Suppressor macrophage treated with lipopolysaccharide for 1 hour (primary cell): ENCODE measurements around the gene DBET.
"Not testable (repeated sequence)": the region's sequence is repeated elsewhere in the genome, so short reads cannot be mapped to it uniquely, and the experiment has no call there.

Source experiments
- DNase-seq, 3 donors: peaks; one replicate each; pipeline ENCODE4 v3.0.0-alpha.2; 2020 to 2022

The DBET gene

GRCh38 chr4:190049378-190050239, 14.7 kb upstream of the DBET start:
- not testable (repeated sequence) for DNase-seq

DNA sequence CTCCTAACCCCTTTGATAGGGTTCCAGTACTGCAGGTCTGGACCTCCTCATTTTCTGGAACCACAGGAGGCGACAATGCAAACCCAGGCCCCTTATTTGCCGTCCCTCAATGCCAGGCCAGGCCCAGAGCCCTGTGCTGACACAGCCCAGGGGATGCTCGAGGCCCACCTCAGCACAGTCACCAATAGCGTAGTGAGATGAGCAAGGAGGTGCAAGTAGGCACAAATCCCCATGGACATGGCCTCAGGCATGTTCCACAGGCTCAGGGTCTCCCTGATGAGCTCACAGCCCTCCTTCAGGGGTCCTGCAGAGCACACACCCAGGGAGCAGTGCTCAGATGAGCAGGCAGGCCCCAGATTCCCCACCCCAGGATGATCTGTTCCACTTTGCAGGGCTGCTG, 5.3 kb upstream of the DBET start:
- DNase-seq = not testable (repeated sequence)

- peak in 1 of 3 donors; percentile 8 for DNase-seq
Measured at GRCh38 chr4:190064805-190065204, 503 bp downstream of the DBET start.

DNA sequence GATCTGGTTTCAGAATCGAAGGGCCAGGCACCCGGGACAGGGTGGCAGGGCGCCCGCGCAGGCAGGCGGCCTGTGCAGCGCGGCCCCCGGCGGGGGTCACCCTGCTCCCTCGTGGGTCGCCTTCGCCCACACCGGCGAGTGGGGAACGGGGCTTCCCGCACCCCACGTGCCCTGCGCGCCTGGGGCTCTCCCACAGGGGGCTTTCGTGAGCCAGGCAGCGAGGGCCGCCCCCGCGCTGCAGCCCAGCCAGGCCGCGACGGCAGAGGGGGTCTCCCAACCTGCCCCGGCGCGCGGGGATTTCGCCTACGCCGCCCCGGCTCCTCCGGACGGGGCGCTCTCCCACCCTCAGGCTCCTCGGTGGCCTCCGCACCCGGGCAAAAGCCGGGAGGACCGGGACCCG, 4.0 kb downstream of the DBET start:
- DNase-seq = peak in 1 of 3 donors; percentile 10

- not testable (repeated sequence) for DNase-seq
Measured at GRCh38 chr4:190093052-190093451, 28.8 kb downstream of the DBET start.

GRCh38 chr4:190094031-190094430, 29.7 kb downstream of the DBET start:
- not testable (repeated sequence) for DNase-seq

GRCh38 chr4:190095335-190095734, 31.0 kb downstream of the DBET start:
- DNase-seq = not testable (repeated sequence)

- not testable (repeated sequence) for DNase-seq
Measured at GRCh38 chr4:190099605-190100004, 35.3 kb downstream of the DBET start.

DNA sequence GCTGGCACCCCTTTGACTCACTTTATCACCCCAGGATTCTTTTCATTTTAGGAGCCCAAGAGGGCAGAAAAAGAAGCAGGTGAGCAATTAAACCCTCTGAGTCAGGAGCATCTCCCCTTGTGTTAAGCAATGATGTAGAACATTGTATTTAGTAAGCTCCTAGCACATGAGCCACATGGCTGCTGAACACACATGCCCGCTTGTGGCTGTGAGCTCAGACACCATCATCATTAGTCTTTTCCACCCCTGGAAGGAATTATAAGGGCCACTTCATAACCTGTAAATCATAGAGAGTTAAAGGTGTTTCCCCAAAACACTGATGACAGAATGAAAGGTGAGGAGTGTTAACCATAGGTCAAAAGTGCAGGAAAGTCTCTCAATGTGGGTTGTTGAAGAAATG, 37.2 kb downstream of the DBET start:
- not testable (repeated sequence) for DNase-seq

GRCh38 chr4:190106191-190106590, 41.9 kb downstream of the DBET start:
- DNase-seq = not testable (repeated sequence)

GRCh38 chr4:190106611-190107480, 42.5 kb downstream of the DBET start:
- peak in 1 of 3 donors; percentile 17 for DNase-seq

GRCh38 chr4:190107766-190108485, 43.6 kb downstream of the DBET start:
- DNase-seq = peak in 1 of 3 donors; percentile 18

DNA sequence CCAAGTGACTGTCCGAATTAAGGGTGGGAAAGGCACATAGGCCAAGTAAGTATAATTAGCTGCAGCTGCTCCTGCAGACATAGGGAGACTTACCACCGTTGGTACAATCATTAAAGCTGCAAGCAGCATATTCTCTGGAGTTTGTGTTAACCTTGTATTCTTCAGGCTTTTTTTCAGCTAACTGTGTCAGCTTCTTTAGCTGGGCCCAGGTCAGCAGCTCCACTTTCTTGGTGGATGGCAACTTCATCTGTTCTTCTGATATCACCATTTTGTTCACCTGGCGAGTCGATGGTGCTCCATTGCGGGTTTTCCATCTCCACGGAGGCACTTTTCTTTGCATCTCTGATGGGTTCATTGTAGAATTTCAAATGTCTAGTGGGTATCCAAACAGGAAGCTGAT, 44.5 kb downstream of the DBET start:
- peak in 1 of 3 donors; percentile 16 for DNase-seq

- peak in 1 of 3 donors; percentile 16 for DNase-seq
Measured at GRCh38 chr4:190109390-190110011, 45.2 kb downstream of the DBET start.

- not testable (repeated sequence) for DNase-seq
Measured at GRCh38 chr4:190110033-190110432, 45.7 kb downstream of the DBET start.

DNA sequence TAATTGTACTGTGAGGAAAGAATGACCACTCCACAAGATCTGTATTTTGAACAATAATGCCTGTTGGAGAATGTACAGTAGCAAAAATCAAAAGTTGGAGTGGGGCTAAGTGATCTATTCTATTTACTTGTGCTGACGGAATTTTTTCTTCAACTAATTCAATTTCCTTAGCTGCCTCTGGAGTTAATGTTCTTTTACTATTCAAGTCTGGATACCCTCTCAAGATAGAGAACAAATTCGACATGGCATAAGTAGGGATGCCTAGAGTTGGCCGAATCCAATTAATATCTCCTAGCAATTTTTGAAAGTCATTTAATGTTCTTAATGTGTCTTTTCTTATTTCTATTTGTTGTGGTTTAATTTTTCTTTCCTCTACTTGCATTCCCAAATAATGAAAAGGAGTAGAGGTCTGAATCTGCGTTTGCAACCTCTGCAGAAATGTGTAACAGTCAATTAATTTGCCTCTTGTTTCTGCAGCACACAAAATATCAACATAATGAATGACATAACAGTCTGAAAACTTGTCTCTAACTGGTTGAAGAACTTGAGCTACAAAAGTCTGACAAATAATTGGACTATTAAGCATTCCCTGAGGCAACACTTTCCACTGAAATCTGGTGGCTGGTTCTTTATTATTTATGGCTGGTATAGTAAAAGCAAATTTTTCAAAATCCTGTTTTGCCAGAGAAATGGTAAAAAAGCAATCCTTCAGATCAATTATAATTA, 46.4 kb downstream of the DBET start:
- DNase-seq = peak in 1 of 3 donors; percentile 17

DNA sequence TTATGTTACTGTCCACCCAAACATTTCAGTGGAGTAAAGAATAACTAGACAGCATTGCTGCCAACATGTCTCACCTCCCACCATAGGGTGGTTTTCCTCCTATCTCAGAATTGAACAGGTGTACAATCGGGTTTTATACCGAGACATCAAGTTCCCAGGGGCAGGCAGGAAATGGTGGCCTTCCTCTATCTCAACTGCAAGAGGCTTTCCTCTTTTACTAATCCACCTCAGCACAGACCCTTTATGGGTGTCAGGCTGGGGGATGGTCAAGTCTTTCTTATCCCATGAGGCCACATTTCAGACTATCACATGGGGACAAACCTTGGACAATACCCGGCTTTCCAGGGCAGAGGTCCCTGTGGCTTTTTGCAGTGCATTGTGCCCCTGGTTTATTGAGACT, 48.6 kb downstream of the DBET start:
- DNase-seq = not testable (repeated sequence)

- not testable (repeated sequence) for DNase-seq
Measured at GRCh38 chr4:190114991-190115390, 50.7 kb downstream of the DBET start.
